ENCODE measurements around the gene SLC35A3.

The SLC35A3 gene

GRCh38 chr1:100076744-100077143, 106.9 kb downstream of the SLC35A3 start:
- DNase-seq (ENCODE audit: low spot score), result no peak

GRCh38 chr1:100077531-100077930, 107.7 kb downstream of the SLC35A3 start:
- no peak for DNase-seq (ENCODE audit: low spot score)

GRCh38 chr1:100080331-100080730, 110.5 kb downstream of the SLC35A3 start:
- DNase-seq (ENCODE audit: low spot score), result no peak

All from GM03348 (cell line).